Lung (tissue), 12 donors: Measurements from ENCODE around the gene DLG2. TPM values are rescaled to one million over a fixed set of nuclear protein-coding genes. Genes with fewer than 3 reads are reported as not detected.

ENCODE experiments used
- ATAC-seq: fragments of 200-7000 bp; cut with Tn5 transposase; one replicate; pipeline ENCODE4 v1.9.1; 2020; ENCODE audit warnings: moderate number of reproducible peaks; ENCODE audit not compliant: insufficient read depth, low FRiP score
- DNase-seq, 3 donors: peaks; one replicate each; pipeline ENCODE4 v3.0.0-alpha.2; 2013 to 2017
- H3K27ac ChIP-seq, 2 donors: one replicate each; pipeline ENCODE4 v1.5.1; 2013; ENCODE audit warnings: mild to moderate bottlenecking in 2 of 2, moderate library complexity in 2 of 2, control low read depth in 1 of 2, inconsistent platforms in 1 of 2, low read depth in 1 of 2, low read length in 1 of 2
- H3K27me3 ChIP-seq, 3 donors: one replicate each; pipeline ENCODE4 v1.5.1; 2013; ENCODE audit warnings: low read length in 2 of 3; ENCODE audit not compliant: control insufficient read depth in 3 of 3, insufficient read depth in 3 of 3
- H3K36me3 ChIP-seq, 4 donors: one replicate each; pipeline ENCODE4 v1.5.1; 2013; ENCODE audit warnings: low read length in 4 of 4, mild to moderate bottlenecking in 1 of 4, moderate library complexity in 1 of 4; ENCODE audit not compliant: control insufficient read depth in 4 of 4, insufficient read depth in 4 of 4
- H3K4me1 ChIP-seq, 5 donors: one replicate each; pipeline ENCODE4 v1.5.1; 2013; ENCODE audit warnings: low read length in 5 of 5, mild to moderate bottlenecking in 2 of 5, moderate library complexity in 1 of 5; ENCODE audit not compliant: control insufficient read depth in 5 of 5, insufficient read depth in 5 of 5
- H3K4me3 ChIP-seq: one replicate; pipeline ENCODE4 v1.5.1; 2013; ENCODE audit warnings: mild to moderate bottlenecking, control low read depth, moderate library complexity
- H3K9ac ChIP-seq, 2 donors: one replicate each; pipeline ENCODE4 v1.5.1; 2013; ENCODE audit warnings: low read length in 2 of 2, control low read depth in 1 of 2; ENCODE audit not compliant: insufficient read depth in 1 of 2
- H3K9me3 ChIP-seq, 4 donors: one replicate each; pipeline ENCODE4 v1.5.1; 2013; ENCODE audit warnings: low read length in 3 of 4, mild to moderate bottlenecking in 1 of 4, moderate library complexity in 1 of 4; ENCODE audit not compliant: control insufficient read depth in 4 of 4, insufficient read depth in 3 of 4
- WGBS, 2 donors: extraction: QIAGEN DNeasy Blood & Tissue Kit; methylation state at CpG; one replicate each; pipeline ENCODE4 v1.1.7; 2013; 5-methylcytosine and 5-hydroxymethylcytosine counted together
- polyA plus RNA-seq, 2 donors: library from polyadenylated mRNA; stranded (reverse); fragments of 200-250 nt; gene quantifications; one replicate each; pipeline ENCODE4 v1.2.1, GENCODE V29; 2013
- total RNA-seq, 2 donors: library from RNA; depleted of rRNA in 1 of 2; stranded (reverse); fragments of >200 nt in 1 of 2; gene quantifications; one replicate each; pipeline ENCODE4 v1.2.1, GENCODE V29; 2014 to 2021
- TF ChIP-seq, protein P1 (sequence below): IDR thresholded peaks from 2 replicates; pipeline ENCODE4 v1.5.1; 2012; ENCODE audit warnings: mild to moderate bottlenecking; ENCODE audit errors: control extremely low read depth, extremely low read depth
- donor health status: control.
- donor health status: control.
- donor health status: Bipolar disorder and iron deficiency.
- donor health status: healthy.
- donor health status: DM: yes; HTN: yes; CAD: no.

DLG2 gene
- total and polyA plus RNA-seq, 4 donors = 0.32 to 24.1 (median 5.4) TPM

- Histone ChIP-seq H3K27me3 (no peaks in the 10 kb centered on the region), H3K36me3 (no peaks in the 10 kb centered on the region), H3K27ac (no peak overlapping the region), H3K9ac (no peak overlapping the region), H3K9me3 (peaks cover 0 to 7% (median 2%) of the 10 kb centered on the region in 4 donors), H3K4me1 (peaks cover 0 to 4% (median 0%) of the 10 kb centered on the region in 5 donors), H3K4me3 (no peak overlapping the region)
- DNase-seq (no peak), ATAC-seq (no peak)
- TF ChIP-seq, protein P1, sequence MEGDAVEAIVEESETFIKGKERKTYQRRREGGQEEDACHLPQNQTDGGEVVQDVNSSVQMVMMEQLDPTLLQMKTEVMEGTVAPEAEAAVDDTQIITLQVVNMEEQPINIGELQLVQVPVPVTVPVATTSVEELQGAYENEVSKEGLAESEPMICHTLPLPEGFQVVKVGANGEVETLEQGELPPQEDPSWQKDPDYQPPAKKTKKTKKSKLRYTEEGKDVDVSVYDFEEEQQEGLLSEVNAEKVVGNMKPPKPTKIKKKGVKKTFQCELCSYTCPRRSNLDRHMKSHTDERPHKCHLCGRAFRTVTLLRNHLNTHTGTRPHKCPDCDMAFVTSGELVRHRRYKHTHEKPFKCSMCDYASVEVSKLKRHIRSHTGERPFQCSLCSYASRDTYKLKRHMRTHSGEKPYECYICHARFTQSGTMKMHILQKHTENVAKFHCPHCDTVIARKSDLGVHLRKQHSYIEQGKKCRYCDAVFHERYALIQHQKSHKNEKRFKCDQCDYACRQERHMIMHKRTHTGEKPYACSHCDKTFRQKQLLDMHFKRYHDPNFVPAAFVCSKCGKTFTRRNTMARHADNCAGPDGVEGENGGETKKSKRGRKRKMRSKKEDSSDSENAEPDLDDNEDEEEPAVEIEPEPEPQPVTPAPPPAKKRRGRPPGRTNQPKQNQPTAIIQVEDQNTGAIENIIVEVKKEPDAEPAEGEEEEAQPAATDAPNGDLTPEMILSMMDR = no peak
- WGBS, 2 donors = 58 to 85% methylated on average over 1 of the region's 1 CpG
Measured at GRCh38 chr11:83862691-83863090, 1764.5 kb downstream of the DLG2 start.

DNA sequence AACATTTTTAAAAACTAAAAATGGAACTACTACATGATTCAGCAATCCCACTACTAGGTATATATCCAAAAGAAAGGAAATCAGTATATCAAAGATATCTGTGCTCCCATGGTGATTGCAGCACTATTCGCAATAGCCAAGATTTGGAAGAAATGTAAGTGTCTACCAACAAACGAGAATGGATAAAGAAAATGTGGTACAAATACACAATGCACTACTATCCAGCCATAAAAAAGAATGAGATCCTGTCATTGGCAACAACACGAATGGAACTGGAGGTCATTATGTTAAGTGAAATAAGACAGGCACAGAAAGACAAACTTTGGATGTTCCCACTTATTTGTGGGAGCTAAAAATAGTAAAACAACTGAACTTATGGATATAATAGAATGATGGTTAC is 1765.1 kb downstream of the DLG2 start:
- Histone ChIP-seq H3K9ac (no peak overlapping the region), H3K4me1 (peaks cover 0 to 4% (median 0%) of the 10 kb centered on the region in 5 donors), H3K4me3 (no peak overlapping the region), H3K9me3 (peaks cover 0 to 7% (median 3%) of the 10 kb centered on the region in 4 donors), H3K27ac (no peak overlapping the region), H3K36me3 (no peaks in the 10 kb centered on the region), H3K27me3 (no peaks in the 10 kb centered on the region)
- DNase-seq (no peak), ATAC-seq (no peak)
- TF ChIP-seq, protein P1 = no peak
- 79 to 85% methylated on average over 3 of the region's 3 CpGs for WGBS, 2 donors

DNA sequence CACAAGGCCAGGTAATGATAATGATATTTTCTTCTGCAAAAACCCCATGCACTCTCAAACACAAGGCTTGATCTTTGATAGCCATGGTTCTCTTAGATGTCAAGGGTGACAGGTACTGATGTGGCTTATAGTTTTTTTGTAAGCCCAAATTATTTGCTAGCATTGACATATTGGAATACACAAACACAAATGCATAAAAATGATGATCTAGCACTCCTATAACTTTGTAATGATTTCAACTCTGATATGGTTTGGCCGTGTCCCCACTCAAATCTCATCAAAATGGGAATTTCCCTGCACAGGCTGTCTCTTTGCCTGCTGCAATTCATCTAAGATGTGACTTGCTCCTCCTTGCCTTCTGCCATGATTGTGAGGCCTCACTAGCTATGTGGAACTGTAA is 1768.5 kb downstream of the DLG2 start:
- Histone ChIP-seq H3K9me3 (peaks cover 0 to 8% (median 4%) of the 10 kb centered on the region in 4 donors), H3K4me3 (no peak overlapping the region), H3K36me3 (no peaks in the 10 kb centered on the region), H3K27ac (no peak overlapping the region), H3K27me3 (no peaks in the 10 kb centered on the region), H3K4me1 (peaks cover 0 to 2% (median 0%) of the 10 kb centered on the region in 5 donors), H3K9ac (no peak overlapping the region)
- TF ChIP-seq, protein P1 = no peak
- DNase-seq = no peak
- ATAC-seq = no peak
- WGBS, 2 donors = 71 to 77% methylated on average over 1 of the region's 1 CpG

DNA sequence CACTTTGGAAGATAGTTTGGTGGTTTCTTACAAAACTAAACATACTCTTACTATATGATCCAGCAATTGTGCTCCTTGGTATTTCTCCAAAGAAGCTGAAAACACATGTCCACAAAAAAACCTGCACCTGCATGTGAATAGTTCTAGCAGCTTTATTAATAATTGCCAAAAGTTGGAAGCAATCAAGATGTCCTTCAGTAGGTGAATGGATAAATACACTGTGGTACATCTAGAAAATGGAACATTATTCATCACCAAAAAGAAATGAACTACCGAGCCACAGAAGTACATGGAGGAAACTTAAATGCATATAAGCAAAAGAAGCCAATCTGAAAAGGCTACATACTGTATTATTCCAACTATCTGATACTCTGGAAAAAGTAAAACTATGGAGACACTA is 1771.9 kb downstream of the DLG2 start:
- no peak for DNase-seq
- ATAC-seq = no peak
- H3K27me3 ChIP-seq = no peaks in the 10 kb centered on the region
- H3K9me3 ChIP-seq = peaks cover 0 to 8% (median 3%) of the 10 kb centered on the region in 4 donors
- no peaks in the 10 kb centered on the region for H3K36me3 ChIP-seq
- no peak overlapping the region for H3K27ac ChIP-seq
- no peak overlapping the region for H3K9ac ChIP-seq
- WGBS, 2 donors = 89 to 90% methylated on average over 1 of the region's 1 CpG
- H3K4me1 ChIP-seq = no peaks in the 10 kb centered on the region
- TF ChIP-seq, protein P1 = no peak
- no peak overlapping the region for H3K4me3 ChIP-seq
